Lower leg skin (tissue), 3 donors: ENCODE results near the gene CLEC17A.

Source experiments
- POLR2A ChIP-seq, 2 donors: fragments of 450-650 bp; IDR thresholded peaks; one replicate each; pipeline ENCODE4 v1.6.1; 2016 to 2017; ENCODE audit warnings: antibody characterized with exemption in 2 of 2, mild to moderate bottlenecking in 1 of 2, moderate library complexity in 1 of 2
- TF ChIP-seq, protein P1 (sequence below), 3 donors: fragments of 450-650 bp; IDR thresholded peaks; one replicate each; pipeline ENCODE4 v1.5.1; 2016; ENCODE audit warnings: antibody characterized with exemption in 3 of 3, mild to moderate bottlenecking in 3 of 3, moderate library complexity in 2 of 3

- no peak for TF ChIP-seq POLR2A (IDR thresholded peaks at IDR 0.05)
- TF ChIP-seq, protein P1, sequence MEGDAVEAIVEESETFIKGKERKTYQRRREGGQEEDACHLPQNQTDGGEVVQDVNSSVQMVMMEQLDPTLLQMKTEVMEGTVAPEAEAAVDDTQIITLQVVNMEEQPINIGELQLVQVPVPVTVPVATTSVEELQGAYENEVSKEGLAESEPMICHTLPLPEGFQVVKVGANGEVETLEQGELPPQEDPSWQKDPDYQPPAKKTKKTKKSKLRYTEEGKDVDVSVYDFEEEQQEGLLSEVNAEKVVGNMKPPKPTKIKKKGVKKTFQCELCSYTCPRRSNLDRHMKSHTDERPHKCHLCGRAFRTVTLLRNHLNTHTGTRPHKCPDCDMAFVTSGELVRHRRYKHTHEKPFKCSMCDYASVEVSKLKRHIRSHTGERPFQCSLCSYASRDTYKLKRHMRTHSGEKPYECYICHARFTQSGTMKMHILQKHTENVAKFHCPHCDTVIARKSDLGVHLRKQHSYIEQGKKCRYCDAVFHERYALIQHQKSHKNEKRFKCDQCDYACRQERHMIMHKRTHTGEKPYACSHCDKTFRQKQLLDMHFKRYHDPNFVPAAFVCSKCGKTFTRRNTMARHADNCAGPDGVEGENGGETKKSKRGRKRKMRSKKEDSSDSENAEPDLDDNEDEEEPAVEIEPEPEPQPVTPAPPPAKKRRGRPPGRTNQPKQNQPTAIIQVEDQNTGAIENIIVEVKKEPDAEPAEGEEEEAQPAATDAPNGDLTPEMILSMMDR (IDR thresholded peaks at IDR 0.05): no peak
Observed at GRCh38 chr19:14595558-14595957, 12.7 kb downstream of the CLEC17A start.
